Type B pancreatic cell (in vitro differentiated cells): ENCODE data around the gene BNC2. TPM values are rescaled to one million over a fixed set of nuclear protein-coding genes. Genes with fewer than 3 reads are reported as not detected.

Experiments used
- DNase-seq: peaks from one replicate; pipeline ENCODE4 v3.0.0; 2021; ENCODE audit warnings: mixed read lengths; ENCODE audit not compliant: unreplicated experiment; ENCODE audit errors: extremely low spot score
- H3K27ac Mint-ChIP-seq: 2 replicates; pipeline ENCODE4 v1.8.0; 2021; ENCODE audit warnings: mild to moderate bottlenecking, mixed read lengths
- H3K27me3 Mint-ChIP-seq: 2 replicates; pipeline ENCODE4 v1.8.0; 2021; ENCODE audit warnings: mixed read lengths
- H3K36me3 Mint-ChIP-seq: 2 replicates; pipeline ENCODE4 v1.8.0; 2021; ENCODE audit warnings: mixed read lengths
- H3K4me1 Mint-ChIP-seq: one replicate; pipeline ENCODE4 v1.8.0; 2021; ENCODE audit warnings: mixed read lengths; ENCODE audit not compliant: unreplicated experiment
- H3K4me3 Mint-ChIP-seq: 2 replicates; pipeline ENCODE4 v1.8.0; 2021; ENCODE audit warnings: mild to moderate bottlenecking, mixed read lengths
- H3K9me3 Mint-ChIP-seq: 2 replicates; pipeline ENCODE4 v1.8.0; 2021; ENCODE audit warnings: mixed read lengths
- total RNA-seq: library from RNA; stranded (reverse); gene quantifications from 2 replicates; pipeline ENCODE4 v1.2.1, GENCODE V29; 2021; ENCODE audit warnings: low replicate concordance
- TF ChIP-seq, protein P1 (sequence below): fragments of 200-600 bp; sonication (generic); conservative IDR thresholded peaks from 2 replicates; pipeline ENCODE4 v1.5.0; 2021; ENCODE audit warnings: antibody characterized with exemption, mild to moderate bottlenecking

The BNC2 gene
- total RNA-seq, 1 donor from 2014 or later, result 80.9 TPM

DNA sequence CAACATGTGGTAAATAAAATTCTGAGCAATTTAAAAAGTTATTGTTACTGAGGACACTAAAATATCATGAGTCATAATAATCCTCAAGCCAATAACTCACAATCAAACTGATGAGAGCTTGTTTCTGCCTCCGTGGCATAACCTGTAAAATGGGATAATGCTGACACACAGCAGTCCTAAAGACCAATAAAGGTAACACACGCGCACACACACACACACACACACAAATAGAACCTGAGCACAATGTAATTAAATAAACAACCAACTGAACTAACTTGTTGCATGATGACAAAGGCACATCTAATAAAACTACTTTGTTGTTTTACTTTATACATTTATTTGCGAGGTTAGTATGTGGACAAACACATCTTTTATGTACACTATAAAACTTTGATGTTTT, 358.2 kb downstream of the BNC2 start:
- H3K4me1 Mint-ChIP-seq, result peaks cover 39% of the 10 kb centered on the region
- H3K36me3 Mint-ChIP-seq, result peaks cover 7% of the 10 kb centered on the region
- no peaks in the 10 kb centered on the region for H3K27me3 Mint-ChIP-seq
- DNase-seq, result no peak
- no peak overlapping the region for H3K27ac Mint-ChIP-seq
- TF ChIP-seq, protein P1, sequence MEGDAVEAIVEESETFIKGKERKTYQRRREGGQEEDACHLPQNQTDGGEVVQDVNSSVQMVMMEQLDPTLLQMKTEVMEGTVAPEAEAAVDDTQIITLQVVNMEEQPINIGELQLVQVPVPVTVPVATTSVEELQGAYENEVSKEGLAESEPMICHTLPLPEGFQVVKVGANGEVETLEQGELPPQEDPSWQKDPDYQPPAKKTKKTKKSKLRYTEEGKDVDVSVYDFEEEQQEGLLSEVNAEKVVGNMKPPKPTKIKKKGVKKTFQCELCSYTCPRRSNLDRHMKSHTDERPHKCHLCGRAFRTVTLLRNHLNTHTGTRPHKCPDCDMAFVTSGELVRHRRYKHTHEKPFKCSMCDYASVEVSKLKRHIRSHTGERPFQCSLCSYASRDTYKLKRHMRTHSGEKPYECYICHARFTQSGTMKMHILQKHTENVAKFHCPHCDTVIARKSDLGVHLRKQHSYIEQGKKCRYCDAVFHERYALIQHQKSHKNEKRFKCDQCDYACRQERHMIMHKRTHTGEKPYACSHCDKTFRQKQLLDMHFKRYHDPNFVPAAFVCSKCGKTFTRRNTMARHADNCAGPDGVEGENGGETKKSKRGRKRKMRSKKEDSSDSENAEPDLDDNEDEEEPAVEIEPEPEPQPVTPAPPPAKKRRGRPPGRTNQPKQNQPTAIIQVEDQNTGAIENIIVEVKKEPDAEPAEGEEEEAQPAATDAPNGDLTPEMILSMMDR, result no peak
- H3K4me3 Mint-ChIP-seq, result no peak overlapping the region
- H3K9me3 Mint-ChIP-seq, result peaks cover 4% of the 10 kb centered on the region

DNA sequence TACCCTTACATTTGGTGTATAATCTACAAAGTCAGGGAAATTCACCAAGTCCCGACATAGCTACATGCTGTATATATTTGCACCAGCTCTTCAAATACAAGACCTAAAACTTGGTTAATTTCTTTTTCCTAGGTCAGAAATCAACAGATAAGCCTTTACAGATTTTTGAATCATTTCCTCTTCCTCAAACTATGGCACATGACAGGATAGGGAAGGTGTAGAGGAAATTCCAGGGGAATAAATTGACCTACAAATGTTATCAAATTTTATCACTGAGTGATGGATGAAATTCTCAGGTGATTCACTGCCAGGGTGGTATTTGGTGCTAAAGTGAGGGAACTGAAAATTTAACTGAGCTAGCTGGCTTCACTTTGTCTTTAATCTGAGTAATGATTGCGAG, 360.0 kb downstream of the BNC2 start:
- Mint-ChIP-seq H3K4me1 (peaks cover 33% of the 10 kb centered on the region), H3K27me3 (no peaks in the 10 kb centered on the region), H3K4me3 (peak overlapping the region; percentile 5), H3K36me3 (peaks cover 7% of the 10 kb centered on the region), H3K9me3 (peaks cover 4% of the 10 kb centered on the region), H3K27ac (no peak overlapping the region)
- TF ChIP-seq, protein P1, result no peak
- no peak for DNase-seq

DNA sequence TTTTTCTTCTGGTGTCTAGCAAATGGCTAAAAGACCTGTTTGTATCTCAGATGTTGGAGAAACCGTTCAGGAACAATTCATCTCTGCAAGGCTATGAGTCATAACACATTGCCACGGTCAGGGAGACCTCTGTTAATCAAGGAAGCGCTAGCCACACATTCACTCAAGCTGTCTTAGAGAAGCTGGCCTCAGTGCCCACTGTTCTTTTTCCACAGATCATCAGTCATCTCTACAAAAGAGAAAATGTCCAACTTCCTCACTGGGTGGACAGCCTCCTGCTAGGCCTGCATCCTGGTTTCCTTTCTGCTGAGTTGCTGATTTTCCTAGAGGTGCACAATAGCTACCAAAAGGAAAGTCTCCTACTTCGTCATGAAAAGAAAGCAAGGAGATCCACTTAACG, 360.5 kb downstream of the BNC2 start:
- peaks cover 4% of the 10 kb centered on the region for H3K9me3 Mint-ChIP-seq
- H3K27ac Mint-ChIP-seq, result peak overlapping the region; percentile 25
- H3K4me1 Mint-ChIP-seq, result peaks cover 33% of the 10 kb centered on the region
- H3K4me3 Mint-ChIP-seq, result no peak overlapping the region
- DNase-seq, result no peak
- H3K36me3 Mint-ChIP-seq, result peaks cover 7% of the 10 kb centered on the region
- TF ChIP-seq, protein P1, result no peak
- H3K27me3 Mint-ChIP-seq, result no peaks in the 10 kb centered on the region

DNA sequence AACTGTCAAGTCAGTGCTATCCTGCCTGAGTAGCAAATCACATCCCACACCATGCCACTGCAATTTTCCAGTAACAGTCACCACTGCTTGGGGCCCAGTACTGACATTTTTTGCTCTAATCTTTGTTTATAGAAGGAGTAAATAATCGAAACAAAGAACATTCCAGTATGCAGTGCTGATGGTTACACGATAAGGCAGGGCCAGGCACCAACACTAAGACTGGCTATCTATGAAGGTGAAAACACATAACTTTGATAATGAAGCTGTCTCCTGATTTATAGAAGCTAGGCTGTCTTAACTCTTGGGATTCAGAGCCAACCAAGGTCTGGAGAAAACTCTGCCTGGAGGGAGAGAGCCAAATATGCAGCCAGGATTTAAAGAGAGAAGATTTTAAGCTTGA, 365.3 kb downstream of the BNC2 start:
- H3K4me3 Mint-ChIP-seq, result peak overlapping the region; percentile 48
- TF ChIP-seq, protein P1, result no peak
- H3K9me3 Mint-ChIP-seq, result peaks cover 4% of the 10 kb centered on the region
- peaks cover 34% of the 10 kb centered on the region for H3K4me1 Mint-ChIP-seq
- no peak for DNase-seq
- peaks cover 7% of the 10 kb centered on the region for H3K36me3 Mint-ChIP-seq
- H3K27ac Mint-ChIP-seq, result peak overlapping the region; percentile 68
- no peaks in the 10 kb centered on the region for H3K27me3 Mint-ChIP-seq

DNA sequence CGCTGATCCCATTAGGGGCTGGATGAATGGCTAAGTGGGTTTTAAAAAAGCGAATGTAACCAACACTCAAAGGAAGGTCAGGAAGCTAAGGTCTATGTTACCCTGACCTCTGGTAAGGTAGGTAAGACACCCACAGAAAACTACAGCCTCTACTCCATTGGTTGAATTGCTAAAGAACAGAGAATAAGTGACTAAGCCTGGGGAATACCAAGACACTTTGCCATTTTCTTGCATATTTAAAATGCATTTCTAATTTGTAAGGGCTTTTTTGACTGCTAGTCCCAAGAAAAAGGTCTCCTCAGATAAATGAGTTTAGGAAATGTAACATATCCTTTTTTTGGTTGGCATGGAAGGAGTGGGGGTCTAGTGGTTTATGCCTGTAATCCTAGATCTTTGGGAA, 368.7 kb downstream of the BNC2 start:
- Mint-ChIP-seq H3K27me3 (no peaks in the 10 kb centered on the region), H3K36me3 (peaks cover 4% of the 10 kb centered on the region), H3K9me3 (peaks cover 6% of the 10 kb centered on the region), H3K4me3 (no peak overlapping the region), H3K4me1 (peaks cover 31% of the 10 kb centered on the region), H3K27ac (no peak overlapping the region)
- TF ChIP-seq, protein P1, result no peak
- no peak for DNase-seq

DNA sequence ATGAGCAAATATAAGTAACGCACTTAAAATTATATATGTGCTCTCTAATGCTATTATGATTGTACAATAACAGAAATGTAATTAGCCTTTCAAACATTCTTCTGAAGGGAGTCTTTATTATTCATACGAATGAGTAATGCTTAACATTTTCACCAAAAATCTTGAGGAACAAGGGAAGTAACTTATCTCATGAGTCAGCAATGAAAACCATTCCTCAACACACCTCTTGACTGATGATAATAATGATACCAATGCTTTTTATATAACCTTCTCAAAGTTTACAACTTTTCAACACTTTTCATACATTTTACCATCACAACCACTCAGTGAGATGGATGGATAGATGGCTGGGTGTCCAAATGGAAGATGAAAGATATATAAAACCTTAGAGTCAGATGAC, 369.3 kb downstream of the BNC2 start:
- Mint-ChIP-seq H3K4me1 (peaks cover 30% of the 10 kb centered on the region), H3K9me3 (peaks cover 6% of the 10 kb centered on the region), H3K27ac (no peak overlapping the region), H3K4me3 (no peak overlapping the region), H3K36me3 (peaks cover 4% of the 10 kb centered on the region), H3K27me3 (no peaks in the 10 kb centered on the region)
- no peak for DNase-seq
- TF ChIP-seq, protein P1, result no peak
